Raji (cell line): ENCODE data around the gene USP25.

Experiments used
- POLR2A ChIP-seq: IDR thresholded peaks from 2 replicates; pipeline ENCODE4 v1.6.1; 2011; ENCODE audit warnings: low read depth, low read length, control low read depth; ENCODE audit not compliant: insufficient read depth

USP25 gene

DNA sequence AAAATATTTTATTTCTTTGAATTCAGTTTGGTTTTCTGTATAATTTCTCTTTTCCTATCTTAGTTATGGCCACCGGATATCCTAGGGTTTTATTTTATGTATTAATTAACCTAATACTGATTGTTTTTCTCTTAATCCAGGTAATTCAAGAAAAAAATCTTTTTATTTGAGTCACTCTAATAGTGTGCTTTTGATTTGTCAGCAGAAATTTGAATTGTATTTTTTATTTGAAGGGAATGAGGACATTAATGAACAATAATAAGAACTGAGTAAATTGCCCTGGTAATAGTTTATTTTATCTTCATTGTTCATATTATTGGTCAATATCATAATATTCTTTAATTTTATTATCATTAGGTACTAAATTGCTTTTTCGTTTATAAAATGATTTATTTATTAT is 120.1 kb downstream of the USP25 start:
- no peak for TF ChIP-seq POLR2A

DNA sequence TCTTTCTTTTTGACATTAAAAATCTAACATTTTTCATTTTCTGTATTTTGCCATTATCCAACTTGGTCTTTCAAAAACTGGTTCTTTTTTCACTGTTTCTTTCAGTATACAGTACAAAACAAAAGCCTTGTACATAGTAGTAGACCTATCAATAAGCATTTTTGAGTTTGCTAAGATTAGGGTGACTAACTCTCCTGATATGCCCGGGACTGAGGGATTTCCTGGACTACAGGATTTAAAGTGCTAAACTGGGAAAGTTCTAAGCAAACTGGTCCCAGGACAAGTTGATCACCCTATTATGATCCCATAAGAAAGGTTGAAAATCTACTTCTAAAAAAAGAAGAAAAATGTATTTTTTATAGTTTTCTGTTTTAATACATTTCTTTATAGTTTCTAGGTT is 120.9 kb downstream of the USP25 start:
- no peak for TF ChIP-seq POLR2A

GRCh38 chr21:15852146-15852545 is 122.4 kb downstream of the USP25 start:
- TF ChIP-seq POLR2A = no peak

DNA sequence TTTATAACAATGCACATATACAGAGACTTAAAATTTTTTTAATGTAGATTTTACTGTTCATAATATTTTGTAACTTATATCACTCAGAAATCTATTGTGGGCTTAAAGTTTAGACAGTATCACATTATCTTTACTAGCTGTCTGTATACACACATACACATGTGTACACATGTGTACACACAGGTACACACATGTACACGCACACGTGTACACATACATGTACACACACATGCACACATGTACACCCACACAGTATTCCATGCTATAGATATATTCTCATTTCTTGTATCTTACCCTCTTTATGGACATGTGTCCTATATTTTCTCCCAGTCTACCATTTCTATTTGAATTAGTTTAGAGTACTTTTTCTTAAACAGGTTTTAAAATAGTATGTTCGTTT is 123.3 kb downstream of the USP25 start:
- TF ChIP-seq POLR2A = no peak

DNA sequence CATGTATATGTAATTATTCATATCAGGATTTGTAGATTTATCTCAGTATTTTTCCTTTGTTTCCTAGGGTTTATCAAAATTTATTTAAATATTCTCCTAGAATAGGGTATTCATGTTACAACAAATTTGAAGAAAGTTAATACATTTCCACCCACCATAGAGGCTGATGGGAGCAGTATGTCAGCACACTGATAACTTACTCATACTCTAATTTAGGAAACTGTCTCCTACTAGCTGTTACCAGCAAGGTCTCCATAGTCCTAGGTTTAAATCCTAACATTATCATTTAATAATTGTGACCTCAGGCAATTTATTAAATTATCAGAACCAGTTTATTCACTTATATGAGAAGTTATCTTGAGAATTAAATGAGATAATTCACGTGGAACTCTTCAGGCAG is 127.0 kb downstream of the USP25 start:
- TF ChIP-seq POLR2A = no peak

GRCh38 chr21:15857740-15858139 is 128.0 kb downstream of the USP25 start:
- TF ChIP-seq POLR2A = no peak

- TF ChIP-seq POLR2A = no peak
These were observed 130.8 kb downstream of the USP25 start for GRCh38 chr21:15860541-15860940.

DNA sequence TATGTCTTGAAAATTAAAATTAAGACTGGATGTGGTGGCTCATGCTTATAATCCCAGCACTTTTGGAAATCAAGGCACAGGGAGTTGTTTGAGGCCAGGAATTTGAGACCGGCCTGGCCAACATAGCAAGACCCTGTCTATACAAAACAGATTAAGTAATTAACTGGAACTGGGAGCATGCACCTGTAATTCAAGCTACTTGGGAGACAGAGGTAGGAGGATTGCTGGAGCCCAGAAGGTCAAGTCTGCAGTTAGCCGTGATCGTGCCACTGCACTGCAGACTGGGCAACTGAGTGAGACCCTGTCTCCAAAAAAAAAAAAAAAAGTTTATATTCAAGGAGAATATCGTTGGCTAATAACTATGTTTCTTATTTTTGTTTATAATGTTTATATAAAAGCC is 139.2 kb downstream of the USP25 start:
- TF ChIP-seq POLR2A = no peak

DNA sequence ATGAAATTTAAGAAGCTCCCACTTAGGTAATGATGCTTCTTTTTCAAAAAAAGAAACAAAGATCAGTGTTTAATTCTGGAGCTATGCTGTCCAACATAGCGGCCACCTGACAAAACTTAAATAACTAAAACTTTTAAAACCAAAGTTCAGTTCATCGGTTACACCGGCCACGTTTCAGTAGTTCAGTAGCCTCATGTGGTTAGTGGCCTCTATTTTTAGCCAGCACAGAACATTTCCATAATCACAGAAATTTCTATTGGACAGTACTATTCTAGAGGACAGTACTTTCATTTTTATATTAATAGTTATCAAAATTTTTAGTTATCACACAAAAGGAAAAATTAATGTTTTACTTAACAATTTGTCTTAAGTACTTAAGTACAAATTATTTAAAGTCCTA is 141.0 kb downstream of the USP25 start:
- no peak for TF ChIP-seq POLR2A

GRCh38 chr21:15872236-15872635 is 142.5 kb downstream of the USP25 start:
- TF ChIP-seq POLR2A = no peak

GRCh38 chr21:15874615-15875014 is 144.8 kb downstream of the USP25 start:
- no peak for TF ChIP-seq POLR2A

DNA sequence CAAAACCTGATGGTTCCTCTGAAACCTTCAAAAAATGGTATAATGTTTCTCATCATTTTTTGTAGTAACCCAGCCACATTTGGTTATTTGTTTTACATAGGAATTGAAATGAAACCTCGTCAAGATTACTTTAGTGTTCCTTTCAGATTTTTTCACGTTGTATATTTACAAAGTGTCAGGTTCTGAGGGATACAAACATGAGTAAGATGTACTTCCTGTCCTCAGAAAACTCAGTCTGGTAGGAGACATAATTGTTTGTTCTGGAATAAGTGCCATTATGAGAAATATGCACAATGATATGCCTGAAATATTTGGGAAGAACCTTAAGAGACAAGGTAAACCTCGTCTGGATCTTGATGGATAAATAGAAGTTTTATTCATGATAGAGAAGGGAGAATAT is 145.5 kb downstream of the USP25 start:
- TF ChIP-seq POLR2A = no peak

DNA sequence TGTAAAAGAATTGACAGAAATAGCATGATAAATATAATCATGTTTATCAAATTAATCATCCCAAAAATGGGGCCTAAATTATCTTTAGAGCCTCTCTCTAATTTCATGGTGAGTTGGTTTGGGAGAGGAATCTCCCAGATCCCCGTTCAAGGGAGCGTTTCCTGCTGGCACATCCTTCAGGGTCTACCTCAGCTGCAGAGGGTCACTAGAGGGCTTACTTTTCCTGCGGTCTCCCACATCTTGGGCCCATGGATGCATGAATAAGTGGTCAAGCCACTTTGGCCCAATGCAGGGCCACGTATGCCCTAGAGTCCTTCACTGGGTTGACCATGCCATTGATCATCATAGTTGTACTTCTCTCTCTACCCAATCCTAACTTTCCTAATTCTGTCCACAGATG is 164.1 kb downstream of the USP25 start:
- no peak for TF ChIP-seq POLR2A

- TF ChIP-seq POLR2A = no peak
These were observed 164.8 kb downstream of the USP25 start for GRCh38 chr21:15894596-15894995.

GRCh38 chr21:15895142-15896106 is 165.6 kb downstream of the USP25 start:
- TF ChIP-seq POLR2A = no peak

DNA sequence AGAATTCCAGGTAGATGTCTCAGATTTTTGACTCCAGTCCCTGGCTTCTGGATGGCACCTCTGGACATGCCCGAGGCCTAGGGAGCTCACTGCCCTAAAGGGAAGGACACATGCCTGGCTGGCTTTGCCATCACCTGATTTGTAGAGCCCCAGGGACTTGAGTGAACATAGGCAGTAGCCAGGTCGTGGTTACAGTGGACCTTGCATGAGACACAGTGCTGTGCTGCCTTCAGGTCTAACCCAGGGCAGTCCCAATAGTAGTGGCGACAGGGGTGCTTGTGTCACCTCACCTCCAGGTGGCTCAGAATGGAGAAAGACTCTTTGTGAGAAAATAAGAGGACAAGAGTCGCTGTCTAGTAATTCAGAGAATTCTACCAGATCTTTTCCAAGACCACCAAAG is 166.7 kb downstream of the USP25 start:
- no peak for TF ChIP-seq POLR2A

GRCh38 chr21:15904389-15904788 is 174.6 kb downstream of the USP25 start:
- TF ChIP-seq POLR2A = no peak
